Karpas-422 (cell line): ENCODE measurements around the gene NOS1AP. TPM values are rescaled to one million over a fixed set of nuclear protein-coding genes. Genes with fewer than 3 reads are reported as not detected.

Experiments used
- DNase-seq: peaks from one replicate; pipeline ENCODE4 v3.0.0-alpha.2; 2015
- H2AFZ ChIP-seq: fragments of 200-600 bp; sonication (generic); 2 replicates; pipeline ENCODE4 v1.6.1; 2014; ENCODE audit warnings: antibody characterized with exemption, low read length, mixed read lengths
- H3K27ac ChIP-seq: fragments of 200-600 bp; sonication (generic); 2 replicates; pipeline ENCODE4 v1.5.1; 2014; ENCODE audit warnings: mild to moderate bottlenecking, low read length, moderate library complexity
- H3K27me3 ChIP-seq: fragments of 200-600 bp; sonication (generic); 2 replicates; pipeline ENCODE4 v1.6.1; 2014; ENCODE audit warnings: low read length, mixed read lengths
- H3K36me3 ChIP-seq: fragments of 200-600 bp; sonication (generic); 2 replicates; pipeline ENCODE4 v1.6.1; 2014; ENCODE audit warnings: low read length, mixed read lengths; ENCODE audit not compliant: insufficient read depth
- H3K4me1 ChIP-seq: fragments of 200-600 bp; sonication (generic); 2 replicates; pipeline ENCODE4 v1.6.1; 2014; ENCODE audit warnings: mild to moderate bottlenecking, low read length, mixed read lengths
- H3K4me2 ChIP-seq: fragments of 200-600 bp; sonication (generic); 2 replicates; pipeline ENCODE4 v1.6.1; 2014; ENCODE audit warnings: low read length, low read depth, mild to moderate bottlenecking; ENCODE audit not compliant: poor library complexity, severe bottlenecking
- H3K4me3 ChIP-seq: fragments of 200-600 bp; sonication (generic); 2 replicates; pipeline ENCODE4 v1.5.1; 2014; ENCODE audit warnings: mild to moderate bottlenecking, antibody characterized with exemption, low read length, mixed read lengths
- H3K79me2 ChIP-seq: fragments of 200-600 bp; sonication (generic); 2 replicates; pipeline ENCODE4 v1.6.1; 2014; ENCODE audit warnings: mild to moderate bottlenecking, low read length, mixed read lengths
- H3K9ac ChIP-seq: fragments of 200-600 bp; sonication (generic); 2 replicates; pipeline ENCODE4 v1.6.0; 2014; ENCODE audit warnings: low read length
- H3K9me2 ChIP-seq: fragments of 200-600 bp; sonication (generic), shearing (Covaris generic); replicated peaks from 2 replicates; pipeline ENCODE4 v1.6.0; 2014; ENCODE audit warnings: mild to moderate bottlenecking, low read length, moderate library complexity; ENCODE audit not compliant: insufficient read depth
- H3K9me3 ChIP-seq: fragments of 300-700, 200-600 bp; sonication (generic); 2 replicates; pipeline ENCODE4 v1.6.1; 2014; ENCODE audit warnings: low read length, mixed read lengths
- H4K20me1 ChIP-seq: fragments of 200-600 bp; sonication (generic); 2 replicates; pipeline ENCODE4 v1.6.1; 2014; ENCODE audit warnings: mild to moderate bottlenecking, antibody characterized with exemption, low read length, low read depth; ENCODE audit not compliant: insufficient read depth
- total RNA-seq: library from RNA; depleted of rRNA; stranded (reverse); fragments of >200 nt; shearing (Covaris generic); gene quantifications from 2 replicates; pipeline ENCODE4 v1.2.3, GENCODE V29; 2014; ENCODE audit warnings: low replicate concordance

Gene NOS1AP
- total RNA-seq, 1 experiment from 2014 or later: not detected

- Histone ChIP-seq H3K4me1 (no peaks in the 10 kb centered on the region), H3K9me2 (no peaks in the 10 kb centered on the region), H3K4me2 (no peak overlapping the region), H3K9me3 (no peaks in the 10 kb centered on the region), H4K20me1 (no peaks in the 10 kb centered on the region), H3K36me3 (no peaks in the 10 kb centered on the region), H3K4me3 (no peak overlapping the region), H3K9ac (no peak overlapping the region), H3K79me2 (no peaks in the 10 kb centered on the region), H3K27me3 (no peaks in the 10 kb centered on the region), H2AFZ (no peak overlapping the region), H3K27ac (no peak overlapping the region)
- no peak for DNase-seq
Observed at GRCh38 chr1:162304736-162305135, 235.2 kb downstream of the NOS1AP start.

- no peaks in the 10 kb centered on the region for H3K27me3 ChIP-seq
- no peaks in the 10 kb centered on the region for H3K36me3 ChIP-seq
- no peaks in the 10 kb centered on the region for H3K4me1 ChIP-seq
- no peak overlapping the region for H3K27ac ChIP-seq
- H3K9ac ChIP-seq: no peak overlapping the region
- H4K20me1 ChIP-seq: no peaks in the 10 kb centered on the region
- H2AFZ ChIP-seq: no peak overlapping the region
- H3K9me3 ChIP-seq: no peaks in the 10 kb centered on the region
- no peaks in the 10 kb centered on the region for H3K9me2 ChIP-seq
- H3K4me3 ChIP-seq: no peak overlapping the region
- H3K79me2 ChIP-seq: no peaks in the 10 kb centered on the region
- no peak overlapping the region for H3K4me2 ChIP-seq
- DNase-seq: no peak
Observed at GRCh38 chr1:162305969-162306368, 236.5 kb downstream of the NOS1AP start.

- Histone ChIP-seq H3K36me3 (no peaks in the 10 kb centered on the region), H3K9ac (no peak overlapping the region), H3K79me2 (no peaks in the 10 kb centered on the region), H3K9me2 (no peaks in the 10 kb centered on the region), H3K4me3 (no peak overlapping the region), H4K20me1 (no peaks in the 10 kb centered on the region), H3K27ac (no peak overlapping the region), H3K4me2 (no peak overlapping the region), H3K4me1 (no peaks in the 10 kb centered on the region), H3K9me3 (no peaks in the 10 kb centered on the region), H3K27me3 (no peaks in the 10 kb centered on the region), H2AFZ (no peak overlapping the region)
- no peak for DNase-seq
Observed at GRCh38 chr1:162310337-162310736, 240.8 kb downstream of the NOS1AP start.

- Histone ChIP-seq H3K9ac (no peak overlapping the region), H3K79me2 (no peaks in the 10 kb centered on the region), H3K27ac (no peak overlapping the region), H3K4me3 (no peak overlapping the region), H3K4me1 (no peaks in the 10 kb centered on the region), H4K20me1 (no peaks in the 10 kb centered on the region), H2AFZ (no peak overlapping the region), H3K27me3 (no peaks in the 10 kb centered on the region; the same call in 1 of the 2 replicates), H3K9me2 (no peaks in the 10 kb centered on the region), H3K9me3 (no peaks in the 10 kb centered on the region), H3K4me2 (no peak overlapping the region), H3K36me3 (no peaks in the 10 kb centered on the region)
- DNase-seq: no peak
Observed at GRCh38 chr1:162314206-162314605, 244.7 kb downstream of the NOS1AP start.

- Histone ChIP-seq H3K9me2 (no peaks in the 10 kb centered on the region), H2AFZ (no peak overlapping the region), H3K79me2 (no peaks in the 10 kb centered on the region), H3K36me3 (no peaks in the 10 kb centered on the region), H4K20me1 (no peaks in the 10 kb centered on the region), H3K9ac (no peak overlapping the region), H3K4me1 (no peaks in the 10 kb centered on the region), H3K27ac (no peak overlapping the region), H3K9me3 (no peaks in the 10 kb centered on the region), H3K27me3 (no peaks in the 10 kb centered on the region; the same call in 1 of the 2 replicates), H3K4me3 (no peak overlapping the region), H3K4me2 (no peak overlapping the region)
- DNase-seq: no peak
Observed at GRCh38 chr1:162315673-162316072, 246.2 kb downstream of the NOS1AP start.

GRCh38 chr1:162316187-162316586, 246.7 kb downstream of the NOS1AP start:
- no peak overlapping the region for H3K9ac ChIP-seq
- no peak for DNase-seq
- no peak overlapping the region for H3K4me2 ChIP-seq

GRCh38 chr1:162317621-162318020, 248.1 kb downstream of the NOS1AP start:
- Histone ChIP-seq H3K79me2 (no peaks in the 10 kb centered on the region), H3K4me1 (no peaks in the 10 kb centered on the region), H2AFZ (no peak overlapping the region), H3K9me3 (no peaks in the 10 kb centered on the region), H3K9me2 (no peaks in the 10 kb centered on the region), H3K9ac (no peak overlapping the region), H3K4me2 (no peak overlapping the region), H3K27ac (no peak overlapping the region), H3K27me3 (no peaks in the 10 kb centered on the region; the same call in 1 of the 2 replicates), H4K20me1 (no peaks in the 10 kb centered on the region), H3K36me3 (no peaks in the 10 kb centered on the region), H3K4me3 (no peak overlapping the region)
- DNase-seq: no peak

More at GRCh38 chr1:162316187-162316586, 246.7 kb downstream of the NOS1AP start:
- Histone ChIP-seq H2AFZ (no peak overlapping the region), H3K36me3 (no peaks in the 10 kb centered on the region), H3K27me3 (no peaks in the 10 kb centered on the region; the same call in 1 of the 2 replicates), H3K4me3 (no peak overlapping the region), H3K9me2 (no peaks in the 10 kb centered on the region), H4K20me1 (no peaks in the 10 kb centered on the region), H3K79me2 (no peaks in the 10 kb centered on the region), H3K4me1 (no peaks in the 10 kb centered on the region), H3K9me3 (no peaks in the 10 kb centered on the region), H3K27ac (no peak overlapping the region)

- Histone ChIP-seq H3K27me3 (no peaks in the 10 kb centered on the region; the same call in 1 of the 2 replicates), H2AFZ (no peak overlapping the region), H3K9me3 (no peaks in the 10 kb centered on the region), H3K4me1 (no peaks in the 10 kb centered on the region), H3K36me3 (no peaks in the 10 kb centered on the region), H4K20me1 (no peaks in the 10 kb centered on the region), H3K9ac (no peak overlapping the region), H3K79me2 (no peaks in the 10 kb centered on the region), H3K4me2 (no peak overlapping the region), H3K9me2 (no peaks in the 10 kb centered on the region), H3K4me3 (no peak overlapping the region), H3K27ac (no peak overlapping the region)
- DNase-seq: no peak
Observed at GRCh38 chr1:162319493-162320175, 250.1 kb downstream of the NOS1AP start.
